Right atrium auricular region (tissue), 2 donors: ENCODE results near the gene MYOM1. TPM values are rescaled to one million over a fixed set of nuclear protein-coding genes. Genes with fewer than 3 reads are reported as not detected.
"Not testable (repeated sequence)": the region's sequence is repeated elsewhere in the genome, so short reads cannot be mapped to it uniquely, and the experiment has no call there.

Experiments
- DNase-seq: peaks from one replicate; pipeline ENCODE4 v3.0.0-alpha.2; 2019; ENCODE audit warnings: low spot score
- H3K27ac ChIP-seq, 2 donors: fragments of 200-600 bp; sonication (generic); 1 replicate in 1 of 2; 2 replicates in 1 of 2; pipeline ENCODE4 v1.5.1; 2016 to 2019
- H3K27me3 ChIP-seq, 2 donors: fragments of 200-600 bp; sonication (generic); one replicate each; pipeline versions ENCODE4 v1.5.1 to v1.6.0; 2017 to 2019
- H3K36me3 ChIP-seq: fragments of 200-600 bp; sonication (generic); one replicate; pipeline ENCODE4 v1.5.1; 2016
- H3K4me1 ChIP-seq, 2 donors: fragments of 200-600 bp; sonication (generic); one replicate each; pipeline versions ENCODE4 v1.5.1 to v1.6.0; 2017 to 2019
- H3K4me3 ChIP-seq, 2 donors: fragments of 200-600 bp; sonication (generic); 1 replicate in 1 of 2; 2 replicates in 1 of 2; pipeline ENCODE4 v1.5.1; 2017 to 2019; ENCODE audit warnings: mild to moderate bottlenecking in 1 of 2, moderate library complexity in 1 of 2
- H3K9me3 ChIP-seq, 2 donors: fragments of 200-600 bp; sonication (generic); one replicate each; pipeline ENCODE4 v1.5.1; 2019
- total RNA-seq, 2 donors: library from RNA; depleted of rRNA; stranded (reverse); fragments of >200 nt; gene quantifications; one replicate each; pipeline ENCODE4 v1.1.0, GENCODE V29; 2016
- TF ChIP-seq, protein P1 (sequence below), 2 donors: fragments of 200-600 bp; sonication (generic); IDR thresholded peaks; one replicate each; pipeline ENCODE4 v1.5.1; 2019; ENCODE audit warnings: antibody characterized with exemption in 2 of 2

Gene MYOM1
- total RNA-seq, 2 donors from 2014 or later, result 357 to 410 TPM

DNA sequence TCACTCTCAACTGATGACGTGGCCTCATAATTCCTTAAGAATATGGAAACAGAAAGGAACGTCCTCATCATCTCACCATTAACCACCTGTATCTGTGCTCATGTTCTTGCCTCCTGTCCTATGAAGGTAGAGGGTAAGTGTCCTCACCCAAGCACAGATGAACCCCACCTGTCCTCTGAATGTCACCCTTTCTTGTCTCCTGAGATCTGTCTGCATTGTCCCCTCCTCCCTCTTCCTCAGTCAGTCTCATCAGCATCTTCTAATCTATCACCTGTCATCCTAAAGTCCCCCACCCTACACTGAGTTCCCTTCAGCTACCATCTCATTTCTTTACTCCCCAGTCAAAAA lies 167.4 kb downstream of the MYOM1 start:
- TF ChIP-seq, protein P1, sequence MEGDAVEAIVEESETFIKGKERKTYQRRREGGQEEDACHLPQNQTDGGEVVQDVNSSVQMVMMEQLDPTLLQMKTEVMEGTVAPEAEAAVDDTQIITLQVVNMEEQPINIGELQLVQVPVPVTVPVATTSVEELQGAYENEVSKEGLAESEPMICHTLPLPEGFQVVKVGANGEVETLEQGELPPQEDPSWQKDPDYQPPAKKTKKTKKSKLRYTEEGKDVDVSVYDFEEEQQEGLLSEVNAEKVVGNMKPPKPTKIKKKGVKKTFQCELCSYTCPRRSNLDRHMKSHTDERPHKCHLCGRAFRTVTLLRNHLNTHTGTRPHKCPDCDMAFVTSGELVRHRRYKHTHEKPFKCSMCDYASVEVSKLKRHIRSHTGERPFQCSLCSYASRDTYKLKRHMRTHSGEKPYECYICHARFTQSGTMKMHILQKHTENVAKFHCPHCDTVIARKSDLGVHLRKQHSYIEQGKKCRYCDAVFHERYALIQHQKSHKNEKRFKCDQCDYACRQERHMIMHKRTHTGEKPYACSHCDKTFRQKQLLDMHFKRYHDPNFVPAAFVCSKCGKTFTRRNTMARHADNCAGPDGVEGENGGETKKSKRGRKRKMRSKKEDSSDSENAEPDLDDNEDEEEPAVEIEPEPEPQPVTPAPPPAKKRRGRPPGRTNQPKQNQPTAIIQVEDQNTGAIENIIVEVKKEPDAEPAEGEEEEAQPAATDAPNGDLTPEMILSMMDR (IDR thresholded peaks at IDR 0.05), result no peak
- Histone ChIP-seq H3K4me1 (no peaks in the 10 kb centered on the region), H3K9me3 (no peaks in the 10 kb centered on the region), H3K4me3 (no peak overlapping the region), H3K36me3 (no peaks in the 10 kb centered on the region), H3K27ac (no peak overlapping the region), H3K27me3 (no peaks in the 10 kb centered on the region)
- no peak for DNase-seq

DNA sequence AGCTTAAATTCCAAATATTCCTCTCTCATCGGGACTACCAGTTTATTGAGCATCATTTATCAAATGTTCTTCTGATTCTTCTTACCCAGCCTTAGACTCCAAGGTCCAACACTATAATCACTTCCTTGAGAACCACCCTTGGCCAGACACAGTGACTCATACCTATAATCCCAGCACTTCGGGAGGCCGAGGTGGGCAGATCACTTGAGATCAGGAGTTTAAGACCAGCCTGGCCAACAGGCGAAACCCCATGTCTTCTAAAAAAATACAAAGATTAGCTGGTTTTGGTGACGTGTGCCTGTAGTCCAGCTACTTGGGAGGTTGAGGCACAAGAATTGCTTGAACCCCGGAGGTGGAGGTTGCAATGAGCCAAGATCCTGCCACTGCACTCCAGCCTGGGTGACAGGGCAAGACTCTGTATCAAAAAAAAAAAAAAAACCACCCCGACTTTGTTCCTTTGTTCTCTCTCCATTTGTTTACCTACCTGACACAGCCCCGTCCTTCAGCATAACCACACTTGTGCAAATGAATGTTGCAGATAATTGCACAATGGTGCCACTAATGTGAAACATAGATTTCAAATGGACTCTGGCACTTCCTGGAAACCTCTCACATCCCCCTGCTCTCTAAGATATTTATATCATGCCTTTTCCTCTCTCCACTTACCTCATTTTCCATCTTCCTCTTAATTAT lies 167.9 kb downstream of the MYOM1 start:
- H3K4me1 ChIP-seq, result no peaks in the 10 kb centered on the region
- no peak overlapping the region for H3K4me3 ChIP-seq
- TF ChIP-seq, protein P1 (IDR thresholded peaks at IDR 0.05), result no peak
- no peaks in the 10 kb centered on the region for H3K36me3 ChIP-seq
- no peaks in the 10 kb centered on the region for H3K27me3 ChIP-seq
- no peaks in the 10 kb centered on the region for H3K9me3 ChIP-seq
- no peak for DNase-seq
- H3K27ac ChIP-seq, result no peak overlapping the region

DNA sequence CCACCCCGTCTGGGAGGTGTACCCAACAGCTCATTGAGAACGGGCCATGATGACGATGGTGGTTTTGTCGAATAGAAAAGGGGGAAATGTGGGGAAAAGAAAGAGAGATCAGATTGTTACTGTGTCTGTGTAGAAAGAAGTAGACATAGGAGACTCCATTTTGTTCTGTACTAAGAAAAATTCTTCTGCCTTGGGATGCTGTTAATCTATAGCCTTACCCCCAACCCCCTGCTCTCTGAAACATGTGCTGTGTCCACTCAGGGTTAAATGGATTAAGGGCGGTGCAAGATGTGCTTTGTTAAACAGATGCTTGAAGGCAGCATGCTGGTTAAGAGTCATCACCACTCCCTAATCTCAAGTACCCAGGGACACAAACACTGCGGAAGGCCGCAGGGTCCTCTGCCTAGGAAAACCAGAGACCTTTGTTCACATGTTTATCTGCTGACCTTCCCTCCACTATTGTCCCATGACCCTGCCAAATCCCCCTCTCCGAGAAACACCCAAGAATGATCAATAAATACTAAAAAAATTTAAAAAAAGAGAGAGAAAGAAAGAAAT lies 169.8 kb downstream of the MYOM1 start:
- H3K4me1 ChIP-seq, H3K27me3 ChIP-seq, H3K36me3 ChIP-seq, H3K27ac ChIP-seq, H3K4me3 ChIP-seq, H3K9me3 ChIP-seq, DNase-seq: not testable (repeated sequence)

DNA sequence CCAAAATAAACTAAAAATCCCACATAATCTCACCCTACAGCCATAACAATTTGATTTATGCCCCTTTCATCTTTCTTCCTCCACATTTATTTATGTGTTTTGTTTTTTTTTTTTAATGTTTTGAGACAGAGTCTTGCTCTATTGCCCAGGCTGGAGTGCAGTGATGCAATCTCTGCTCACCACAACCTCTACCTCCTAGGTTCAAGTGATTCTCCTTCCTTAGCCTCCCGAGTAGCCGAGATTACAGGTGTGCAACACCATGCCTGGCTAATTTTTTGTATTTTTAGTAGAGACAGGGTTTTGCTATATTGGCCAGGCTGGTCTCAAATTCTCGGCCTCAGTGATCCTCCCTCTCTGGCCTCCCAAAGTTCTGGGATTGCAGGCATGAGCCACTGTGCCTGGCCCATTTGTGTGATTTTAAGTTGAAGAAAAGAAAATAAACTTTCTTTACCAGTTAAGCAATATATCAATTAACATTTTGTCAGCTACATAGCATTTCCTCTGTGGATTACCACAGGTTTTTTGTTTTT lies 170.9 kb downstream of the MYOM1 start:
- H3K4me3 ChIP-seq, result no peak overlapping the region
- no peaks in the 10 kb centered on the region for H3K9me3 ChIP-seq
- no peaks in the 10 kb centered on the region for H3K4me1 ChIP-seq
- TF ChIP-seq, protein P1 (IDR thresholded peaks at IDR 0.05), result no peak
- H3K27me3 ChIP-seq, result no peaks in the 10 kb centered on the region
- DNase-seq, result peak; percentile 18
- H3K27ac ChIP-seq, result no peak overlapping the region
- no peaks in the 10 kb centered on the region for H3K36me3 ChIP-seq

DNA sequence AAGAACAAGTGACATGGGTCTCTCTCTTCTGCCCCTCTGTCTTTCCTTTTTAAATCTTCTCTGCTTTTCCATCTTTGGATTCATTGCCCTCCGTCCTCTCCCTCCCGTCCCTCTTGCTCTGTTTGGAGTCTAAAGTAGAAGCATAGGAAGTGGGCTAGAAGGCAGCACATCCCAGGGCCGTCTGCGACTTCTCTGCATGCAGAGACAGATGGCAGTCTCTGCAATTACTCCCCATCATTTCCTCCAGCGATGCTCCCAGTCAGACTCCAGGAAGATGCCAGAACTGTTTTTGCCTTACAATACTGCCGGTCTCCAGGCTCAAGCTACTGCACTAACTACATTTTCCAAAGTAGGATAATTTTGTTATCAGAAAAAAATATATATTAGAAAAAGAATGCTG lies 171.6 kb downstream of the MYOM1 start:
- no peaks in the 10 kb centered on the region for H3K36me3 ChIP-seq
- no peaks in the 10 kb centered on the region for H3K27me3 ChIP-seq
- no peak overlapping the region for H3K4me3 ChIP-seq
- TF ChIP-seq, protein P1 (IDR thresholded peaks at IDR 0.05), result no peak
- H3K4me1 ChIP-seq, result no peaks in the 10 kb centered on the region
- no peaks in the 10 kb centered on the region for H3K9me3 ChIP-seq
- no peak overlapping the region for H3K27ac ChIP-seq
- DNase-seq, result peak; percentile 38

DNA sequence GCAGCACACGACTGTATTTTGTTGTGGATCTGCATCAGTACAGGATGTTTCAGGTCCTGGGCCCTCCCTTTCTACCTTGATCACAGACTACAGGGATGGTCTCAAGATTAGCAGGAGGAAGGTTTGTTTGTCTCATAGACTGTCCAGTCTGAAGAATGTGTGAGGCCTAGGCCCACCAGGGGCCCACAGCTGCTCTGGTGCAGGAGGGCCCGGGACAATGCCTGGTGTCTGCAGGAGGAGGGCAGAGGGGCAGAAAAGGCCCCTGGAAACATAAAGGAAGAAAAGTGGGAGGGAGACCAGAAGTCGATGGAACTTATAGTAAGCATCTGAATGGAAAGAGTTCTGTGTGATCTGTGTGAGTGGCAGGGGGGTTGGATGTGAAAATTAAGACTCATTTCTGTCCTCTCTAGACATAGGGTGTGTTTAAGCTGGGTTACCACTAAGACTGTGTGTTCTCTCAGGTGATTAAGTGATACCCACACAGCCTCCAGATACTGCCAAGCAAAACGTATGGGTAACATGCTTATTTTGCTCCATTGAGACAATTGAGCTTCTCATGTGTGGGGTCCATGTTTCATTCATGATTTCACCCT lies 173.5 kb downstream of the MYOM1 start:
- H3K27me3 ChIP-seq, result no peaks in the 10 kb centered on the region
- no peaks in the 10 kb centered on the region for H3K9me3 ChIP-seq
- no peak overlapping the region for H3K4me3 ChIP-seq
- TF ChIP-seq, protein P1 (IDR thresholded peaks at IDR 0.05), result no peak
- H3K27ac ChIP-seq, result no peak overlapping the region
- H3K4me1 ChIP-seq, result no peaks in the 10 kb centered on the region
- no peaks in the 10 kb centered on the region for H3K36me3 ChIP-seq
- DNase-seq, result no peak
